Fibroblast of lung (primary cell): ENCODE data around the gene CHCHD6. TPM values are rescaled to one million over a fixed set of nuclear protein-coding genes. Genes with fewer than 3 reads are reported as not detected.

Experiments
- DNase-seq, 2 donors: peaks; one replicate each; pipeline versions ENCODE4 v3.0.0 to v3.0.0-alpha.2; 2010; ENCODE audit warnings: low read depth in 2 of 2
- H2AFZ ChIP-seq: 2 replicates; pipeline ENCODE4 v1.5.1; 2012; ENCODE audit warnings: low read length, control low read depth, inconsistent platforms
- H3K27ac ChIP-seq: 2 replicates; pipeline ENCODE4 v1.5.1; 2011; ENCODE audit warnings: low read length, control low read depth; ENCODE audit not compliant: insufficient read depth
- H3K27me3 ChIP-seq: 2 replicates; pipeline ENCODE4 v1.5.1; 2011; ENCODE audit warnings: mild to moderate bottlenecking, low read length; ENCODE audit not compliant: control insufficient read depth, insufficient read depth
- H3K36me3 ChIP-seq: 2 replicates; pipeline ENCODE4 v1.5.1; 2011; ENCODE audit warnings: low read length; ENCODE audit not compliant: control insufficient read depth, insufficient read depth
- H3K4me1 ChIP-seq: 2 replicates; pipeline ENCODE4 v1.5.1; 2011; ENCODE audit warnings: low read length; ENCODE audit not compliant: control insufficient read depth, insufficient read depth; ENCODE audit errors: extremely low read depth
- H3K4me2 ChIP-seq: 2 replicates; pipeline ENCODE4 v1.5.1; 2011; ENCODE audit warnings: low read length, control low read depth; ENCODE audit not compliant: insufficient read depth; ENCODE audit errors: extremely low read depth
- H3K4me3 ChIP-seq, 4 experiments: fragments of 200-600 bp in 1 of 4; sonication (generic) in 1 of 4; replicated peaks in 1 of 4; 2 replicates each; pipeline ENCODE4 v1.5.1; 2011 to 2016; ENCODE audit warnings: low read length in 4 of 4, low read depth in 3 of 4, mild to moderate bottlenecking in 3 of 4, control low read depth in 2 of 4, inconsistent platforms in 1 of 4, mixed read lengths in 1 of 4; ENCODE audit not compliant: insufficient read depth in 1 of 4; ENCODE audit errors: control extremely low read depth in 1 of 4
- H3K79me2 ChIP-seq: 2 replicates; pipeline ENCODE4 v1.5.1; 2012; ENCODE audit warnings: mild to moderate bottlenecking, low read length, inconsistent platforms; ENCODE audit not compliant: control insufficient read depth, insufficient read depth
- H3K9ac ChIP-seq: 2 replicates; pipeline ENCODE4 v1.5.1; 2011; ENCODE audit warnings: mild to moderate bottlenecking, low read length, control low read depth; ENCODE audit not compliant: insufficient read depth
- H3K9me3 ChIP-seq: 2 replicates; pipeline ENCODE4 v1.5.1; 2012; ENCODE audit warnings: low read depth, low read length; ENCODE audit not compliant: control insufficient read depth, insufficient read depth
- H4K20me1 ChIP-seq: 2 replicates; pipeline ENCODE4 v1.5.1; 2011; ENCODE audit warnings: low read length; ENCODE audit not compliant: control insufficient read depth, insufficient read depth; ENCODE audit errors: extremely low read depth
- CTCF ChIP-seq, 2 donors: IDR thresholded peaks in 1 of 2; conservative IDR thresholded peaks in 1 of 2; 1 replicate in 1 of 2; 2 replicates in 1 of 2; pipeline ENCODE4 v1.5.1; 2011 to 2012; ENCODE audit warnings: low read length in 2 of 2, control low read depth in 1 of 2, inconsistent platforms in 1 of 2, low read depth in 1 of 2, mild to moderate bottlenecking in 1 of 2
- EZH2 ChIP-seq: IDR thresholded peaks from 2 replicates; pipeline ENCODE4 v1.5.1; 2012; ENCODE audit warnings: low read length, control low read depth, mild to moderate bottlenecking; ENCODE audit errors: missing control alignments
- polyA plus RNA-seq, 2 donors: library from polyadenylated mRNA; depleted of rRNA in 1 of 2; stranded (reverse) in 1 of 2; unstranded in 1 of 2; fragments of >200 nt; gene quantifications; 2 replicates each; pipeline ENCODE4 v1.2.1, GENCODE V29; 2011 to 2012; ENCODE audit warnings: missing spikeins in 1 of 2
- total RNA-seq: library from RNA; depleted of rRNA; stranded (reverse); fragments of >200 nt; gene quantifications from 2 replicates; pipeline ENCODE4 v1.2.1, GENCODE V29; 2014

The CHCHD6 gene
- total and polyA plus RNA-seq, 2 donors (not counting 1 experiment from before 2014, with no cell fraction given), result 9.5 to 11.1 TPM

GRCh38 chr3:127008236-127008635 is 304.2 kb downstream of the CHCHD6 start:
- no peak overlapping the region for H2AFZ ChIP-seq
- H4K20me1 ChIP-seq, result no peaks in the 10 kb centered on the region
- H3K36me3 ChIP-seq, result peaks cover 24% of the 10 kb centered on the region
- TF ChIP-seq EZH2, result no peak
- no peak for TF ChIP-seq CTCF (conservative IDR thresholded peaks at IDR 0.05 in 1 of 2, IDR thresholded peaks at IDR 0.05 in 1 of 2; ENCODE audit: low read depth in 1 of 2, low read length in 2 of 2)
- no peak overlapping the region for H3K9ac ChIP-seq
- peaks cover under 1% of the 10 kb centered on the region for H3K4me1 ChIP-seq
- H3K27ac ChIP-seq, result no peak overlapping the region
- peaks cover 9% of the 10 kb centered on the region for H3K79me2 ChIP-seq
- no peaks in the 10 kb centered on the region for H3K9me3 ChIP-seq
- no peak for DNase-seq
- no peaks in the 10 kb centered on the region for H3K27me3 ChIP-seq
- no peak overlapping the region for H3K4me2 ChIP-seq
- H3K4me3 ChIP-seq, result no peak overlapping the region

GRCh38 chr3:127009531-127009930 is 305.5 kb downstream of the CHCHD6 start:
- H3K4me1 ChIP-seq, result no peaks in the 10 kb centered on the region
- H2AFZ ChIP-seq, result no peak overlapping the region
- peaks cover 24% of the 10 kb centered on the region for H3K36me3 ChIP-seq
- DNase-seq, result no peak
- no peaks in the 10 kb centered on the region for H3K9me3 ChIP-seq
- H4K20me1 ChIP-seq, result no peaks in the 10 kb centered on the region
- H3K79me2 ChIP-seq, result no peaks in the 10 kb centered on the region
- H3K4me2 ChIP-seq, result no peak overlapping the region
- no peak for TF ChIP-seq CTCF (conservative IDR thresholded peaks at IDR 0.05 in 1 of 2, IDR thresholded peaks at IDR 0.05 in 1 of 2; ENCODE audit: low read depth in 1 of 2, low read length in 2 of 2)
- TF ChIP-seq EZH2, result no peak
- no peak overlapping the region for H3K9ac ChIP-seq
- no peaks in the 10 kb centered on the region for H3K27me3 ChIP-seq
- no peak overlapping the region for H3K4me3 ChIP-seq
- no peak overlapping the region for H3K27ac ChIP-seq

Other genes starting within 250 kb of the CHCHD6 start
- gene ZXDC, start 228.3 kb upstream of the CHCHD6 start, total RNA-seq, result 16.4 and 17.8 TPM in 2 replicates
- 5.9 and 6.2 TPM in 2 replicates for gene ZXDC, start 228.3 kb upstream of the CHCHD6 start, polyA plus RNA-seq
- gene UROC1, start 186.5 kb upstream of the CHCHD6 start, total RNA-seq, result not detected in 2 replicates
- gene UROC1, start 186.5 kb upstream of the CHCHD6 start, polyA plus RNA-seq, result not detected in 2 replicates
- under 0.01 TPM in 2 replicates for gene CHST13, start 180.1 kb upstream of the CHCHD6 start, total RNA-seq
- not detected in 2 replicates for gene CHST13, start 180.1 kb upstream of the CHCHD6 start, polyA plus RNA-seq
- not detected in 2 replicates for gene C3orf22, start 145.3 kb upstream of the CHCHD6 start, total RNA-seq
- not detected in 2 replicates for gene C3orf22, start 145.3 kb upstream of the CHCHD6 start, polyA plus RNA-seq
- 8.8 and 10.3 TPM in 2 replicates for gene TXNRD3, start 49.1 kb upstream of the CHCHD6 start, total RNA-seq
- gene TXNRD3, start 49.1 kb upstream of the CHCHD6 start, polyA plus RNA-seq, result 4.9 and 5.2 TPM in 2 replicates